DOHH2 (cell line): Measurements from ENCODE around the gene CDV3.

Experiments
- EZH2phosphoT487 ChIP-seq: fragments of 200-600 bp; sonication (generic); IDR thresholded peaks from 2 replicates; pipeline ENCODE4 v1.6.1; 2017; ENCODE audit warnings: borderline replicate concordance, mild to moderate bottlenecking, antibody characterized with exemption, low read length, moderate library complexity, mixed read lengths
- TF ChIP-seq, protein P1 (sequence below): fragments of 200-600 bp; sonication (generic); IDR thresholded peaks from one replicate; pipeline ENCODE4 v1.5.1; 2014; ENCODE audit warnings: antibody characterized with exemption, mild to moderate bottlenecking, low read depth, low read length; ENCODE audit not compliant: poor library complexity, severe bottlenecking

DNA sequence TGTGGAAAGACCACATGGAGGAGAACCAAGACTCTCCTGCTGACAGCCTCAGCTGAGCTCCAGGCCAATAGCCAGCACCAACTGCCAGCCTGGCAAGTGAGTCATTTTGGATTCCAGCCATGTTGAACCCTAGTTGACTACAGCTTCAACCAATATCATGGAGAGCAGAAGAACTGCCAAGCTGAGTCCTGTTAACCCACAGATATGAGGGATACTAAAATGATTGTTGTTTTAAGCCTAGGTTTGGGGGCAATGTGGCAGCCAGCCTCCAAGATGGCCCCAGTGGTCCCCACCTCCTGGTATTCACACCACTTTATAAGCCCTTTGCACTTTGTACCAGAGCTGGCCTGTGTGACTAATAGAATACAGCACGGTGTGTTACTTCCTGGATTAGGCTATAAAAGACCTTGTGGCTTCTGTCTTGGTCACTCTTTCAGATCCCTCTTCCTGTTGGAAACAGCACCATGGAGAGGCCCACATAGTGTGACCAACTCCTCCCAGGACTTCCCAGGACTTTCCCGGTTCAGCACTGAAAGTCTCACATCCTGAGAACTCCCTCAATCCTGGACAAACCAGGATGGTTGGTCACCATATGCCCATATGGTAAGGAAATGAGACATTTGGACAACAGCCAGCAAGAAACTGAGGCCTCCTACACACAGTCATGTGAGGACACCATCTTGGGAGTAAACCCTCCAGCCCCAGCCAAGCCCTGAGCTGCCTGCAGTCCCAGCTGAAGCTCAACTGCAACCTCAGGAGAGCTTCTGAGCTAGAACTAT, 32.4 kb upstream of the CDV3 start:
- TF ChIP-seq, protein P1, sequence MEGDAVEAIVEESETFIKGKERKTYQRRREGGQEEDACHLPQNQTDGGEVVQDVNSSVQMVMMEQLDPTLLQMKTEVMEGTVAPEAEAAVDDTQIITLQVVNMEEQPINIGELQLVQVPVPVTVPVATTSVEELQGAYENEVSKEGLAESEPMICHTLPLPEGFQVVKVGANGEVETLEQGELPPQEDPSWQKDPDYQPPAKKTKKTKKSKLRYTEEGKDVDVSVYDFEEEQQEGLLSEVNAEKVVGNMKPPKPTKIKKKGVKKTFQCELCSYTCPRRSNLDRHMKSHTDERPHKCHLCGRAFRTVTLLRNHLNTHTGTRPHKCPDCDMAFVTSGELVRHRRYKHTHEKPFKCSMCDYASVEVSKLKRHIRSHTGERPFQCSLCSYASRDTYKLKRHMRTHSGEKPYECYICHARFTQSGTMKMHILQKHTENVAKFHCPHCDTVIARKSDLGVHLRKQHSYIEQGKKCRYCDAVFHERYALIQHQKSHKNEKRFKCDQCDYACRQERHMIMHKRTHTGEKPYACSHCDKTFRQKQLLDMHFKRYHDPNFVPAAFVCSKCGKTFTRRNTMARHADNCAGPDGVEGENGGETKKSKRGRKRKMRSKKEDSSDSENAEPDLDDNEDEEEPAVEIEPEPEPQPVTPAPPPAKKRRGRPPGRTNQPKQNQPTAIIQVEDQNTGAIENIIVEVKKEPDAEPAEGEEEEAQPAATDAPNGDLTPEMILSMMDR = no peak
- TF ChIP-seq EZH2phosphoT487 = no peak
